Measurements from ENCODE around the gene S1PR4.
"Not testable (repeated sequence)": the region's sequence is repeated elsewhere in the genome, so short reads cannot be mapped to it uniquely, and the experiment has no call there.

S1PR4 gene

GRCh38 chr19:3196064-3196932 lies 17.7 kb downstream of the S1PR4 start:
- DNase-seq = no peak

DNA sequence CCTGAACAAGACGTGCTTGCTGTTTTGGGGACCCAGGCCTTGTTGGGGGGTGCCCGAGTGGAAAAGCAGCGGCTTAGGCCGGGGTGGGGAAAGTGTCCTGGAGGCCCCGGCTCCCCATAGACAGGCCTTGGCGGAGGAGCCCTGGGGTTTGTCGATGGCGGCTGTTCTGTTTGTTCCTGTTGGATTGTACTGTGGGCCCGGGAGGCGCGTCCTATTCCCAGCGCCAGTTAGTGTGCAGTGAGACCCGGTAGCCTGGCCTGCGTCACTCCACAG lies 18.3 kb downstream of the S1PR4 start:
- no peak for DNase-seq

GRCh38 chr19:3198901-3199700 lies 20.5 kb downstream of the S1PR4 start:
- no peak for DNase-seq

- DNase-seq = no peak
Observed at GRCh38 chr19:3201072-3201700, 22.6 kb downstream of the S1PR4 start.

DNA sequence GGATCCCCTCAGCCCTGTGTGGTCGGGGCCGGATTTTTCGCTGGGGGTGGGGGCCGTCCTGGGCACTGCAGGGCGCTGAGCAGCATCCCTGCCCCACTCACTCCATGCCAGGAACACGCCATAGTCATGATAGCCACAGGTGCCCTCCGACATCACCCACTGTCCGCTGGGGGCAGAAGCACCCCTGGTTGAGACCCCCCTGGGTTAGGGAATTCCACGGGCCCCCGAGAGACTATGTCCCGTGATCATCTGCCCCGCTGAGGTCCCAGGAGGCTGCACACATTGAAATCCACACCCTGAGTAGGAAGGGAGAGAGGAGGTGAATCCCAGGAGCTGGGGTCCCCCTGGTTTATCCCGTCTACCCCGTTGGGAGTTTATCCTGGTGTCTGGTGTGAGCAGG lies 23.3 kb downstream of the S1PR4 start:
- DNase-seq = no peak

DNA sequence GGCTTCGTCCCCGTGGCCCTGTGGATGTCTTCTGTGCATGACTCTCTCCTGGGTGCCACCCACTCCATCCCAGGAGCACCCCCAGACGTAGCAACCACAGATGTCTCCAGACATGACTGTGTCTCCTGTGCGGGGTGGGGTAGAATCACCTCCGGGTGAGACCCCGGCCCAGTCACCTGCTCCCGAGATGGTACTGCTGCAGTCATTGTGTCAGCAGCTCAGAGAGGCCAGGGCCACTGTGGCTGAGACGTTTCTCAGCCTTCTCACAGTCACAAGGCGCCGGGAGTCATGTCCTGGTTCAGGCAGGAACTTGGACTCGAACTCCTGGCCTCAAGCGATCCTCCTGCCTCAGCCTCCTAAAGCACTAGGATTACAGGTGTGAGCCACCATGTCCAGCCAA lies 23.8 kb downstream of the S1PR4 start:
- no peak for DNase-seq

DNA sequence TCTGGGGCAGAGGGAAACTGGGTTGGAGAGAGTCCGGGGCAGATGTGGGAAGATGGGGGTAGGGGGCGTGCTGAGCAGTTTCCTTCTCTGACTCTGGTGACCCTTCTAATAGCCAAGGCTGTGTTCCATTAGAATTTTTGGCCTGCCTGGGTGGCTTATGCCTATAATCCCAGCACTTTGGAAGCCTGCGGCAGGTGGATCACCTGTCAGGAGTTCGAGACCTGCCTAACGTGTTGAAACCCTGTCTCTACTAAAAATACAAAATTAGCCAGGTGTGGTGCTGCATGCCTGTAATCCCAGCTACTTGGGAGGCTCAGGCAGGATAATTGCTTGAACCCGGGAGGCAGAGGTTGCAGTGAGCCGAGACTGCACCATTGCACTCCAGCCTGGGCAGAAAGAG lies 24.3 kb downstream of the S1PR4 start:
- not testable (repeated sequence) for DNase-seq

GRCh38 chr19:3203805-3204645 lies 25.5 kb downstream of the S1PR4 start:
- no peak for DNase-seq

- no peak for DNase-seq
Observed at GRCh38 chr19:3204646-3205275, 26.2 kb downstream of the S1PR4 start.

GRCh38 chr19:3206216-3206953 lies 27.8 kb downstream of the S1PR4 start:
- DNase-seq = no peak

GRCh38 chr19:3207461-3208242 lies 29.1 kb downstream of the S1PR4 start:
- no peak for DNase-seq

GRCh38 chr19:3208317-3209207 lies 30.0 kb downstream of the S1PR4 start:
- no peak for DNase-seq

DNA sequence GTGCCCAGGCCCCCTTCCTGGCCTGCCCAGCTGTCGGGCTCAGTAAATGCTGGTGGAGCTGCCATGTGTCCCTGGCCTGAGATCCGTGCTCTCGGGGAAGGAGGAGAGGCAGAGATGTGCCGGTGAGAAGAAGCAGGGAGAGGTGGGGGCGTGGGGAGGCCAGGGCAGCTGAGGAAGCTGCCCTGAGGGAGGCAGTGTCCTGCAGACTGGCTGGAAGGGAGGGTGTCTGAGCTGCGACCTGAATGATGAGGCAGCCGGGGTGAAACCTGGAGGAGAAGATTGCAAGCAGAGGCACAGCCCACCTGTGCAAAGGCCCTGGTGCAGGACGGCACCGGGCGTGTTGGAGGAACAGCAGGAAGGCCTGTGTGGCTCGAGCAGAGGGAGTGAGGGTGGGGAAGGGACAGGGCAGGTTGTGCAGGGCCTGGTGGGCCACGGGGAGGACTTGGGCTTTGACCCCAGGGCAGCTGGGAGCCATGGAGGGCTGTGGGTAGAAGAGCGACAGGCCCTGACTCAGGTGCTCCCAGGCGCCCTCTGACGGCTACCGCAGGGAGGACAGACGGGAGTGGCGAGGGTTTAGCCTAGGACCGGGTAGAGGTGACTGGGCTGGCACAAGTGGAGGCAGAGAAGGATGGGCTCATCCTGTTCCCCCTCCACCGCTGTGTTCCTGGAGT lies 31.9 kb downstream of the S1PR4 start:
- DNase-seq = no peak

DNA sequence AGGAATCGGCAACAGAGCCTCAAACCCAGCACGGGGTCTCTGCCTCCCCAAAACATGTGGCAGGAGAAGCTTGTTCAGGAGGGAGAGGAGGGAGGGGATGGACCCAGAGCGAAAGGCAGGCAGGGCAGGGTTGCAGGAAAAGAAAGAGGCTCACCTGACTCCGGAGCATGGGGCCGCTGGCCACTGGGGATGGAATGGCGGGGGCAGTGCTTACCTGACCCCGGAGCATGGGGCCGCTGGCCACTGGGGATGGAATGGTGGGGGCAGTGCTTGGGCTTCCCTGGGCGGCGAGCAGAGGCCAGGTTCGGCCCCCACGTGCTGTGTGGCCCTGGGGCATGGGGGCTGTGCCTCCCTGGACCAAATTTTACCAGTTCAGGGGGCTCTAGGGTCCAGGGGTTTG lies 32.6 kb downstream of the S1PR4 start:
- no peak for DNase-seq

DNA sequence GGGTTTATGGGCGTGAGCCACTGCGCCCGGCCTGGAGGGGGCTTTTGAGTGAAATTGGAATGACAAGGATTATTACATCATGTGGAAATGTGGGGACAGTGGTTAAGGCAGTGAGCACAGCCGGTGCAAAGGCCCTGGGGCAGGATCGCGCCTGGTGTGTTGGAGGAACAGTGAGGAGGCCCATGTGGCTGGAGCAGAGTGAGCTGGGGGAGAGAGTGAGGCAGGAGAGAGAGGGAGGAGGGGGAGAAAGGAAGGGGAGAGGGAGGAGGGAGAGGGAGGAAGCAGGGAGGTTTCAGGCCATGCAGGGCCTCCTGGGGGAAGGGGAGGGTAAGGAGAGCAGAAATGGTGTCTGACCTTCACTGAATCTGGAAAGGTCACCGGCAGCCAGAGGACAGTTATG lies 34.6 kb downstream of the S1PR4 start:
- DNase-seq = no peak

DNA sequence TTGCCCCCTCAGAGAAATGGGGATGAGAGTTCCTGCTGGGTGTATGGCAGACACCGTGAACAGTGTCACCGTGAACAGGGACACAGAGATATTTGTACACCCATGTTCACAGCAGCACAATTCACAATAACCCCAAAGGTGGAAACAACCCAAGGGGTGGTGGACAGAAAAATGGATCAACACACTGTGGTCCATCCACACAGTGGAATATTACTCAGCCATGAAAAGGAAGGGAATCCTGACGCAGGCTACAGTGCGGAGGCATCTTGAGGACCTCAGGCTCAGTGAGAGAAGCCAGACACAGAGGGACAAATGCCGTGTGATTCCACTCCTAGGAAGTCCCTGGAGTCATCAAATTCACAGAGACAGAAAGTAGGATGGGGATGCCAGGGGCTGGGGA lies 38.3 kb downstream of the S1PR4 start:
- no peak for DNase-seq

GRCh38 chr19:3220576-3220975 lies 42.0 kb downstream of the S1PR4 start:
- DNase-seq = no peak

DNA sequence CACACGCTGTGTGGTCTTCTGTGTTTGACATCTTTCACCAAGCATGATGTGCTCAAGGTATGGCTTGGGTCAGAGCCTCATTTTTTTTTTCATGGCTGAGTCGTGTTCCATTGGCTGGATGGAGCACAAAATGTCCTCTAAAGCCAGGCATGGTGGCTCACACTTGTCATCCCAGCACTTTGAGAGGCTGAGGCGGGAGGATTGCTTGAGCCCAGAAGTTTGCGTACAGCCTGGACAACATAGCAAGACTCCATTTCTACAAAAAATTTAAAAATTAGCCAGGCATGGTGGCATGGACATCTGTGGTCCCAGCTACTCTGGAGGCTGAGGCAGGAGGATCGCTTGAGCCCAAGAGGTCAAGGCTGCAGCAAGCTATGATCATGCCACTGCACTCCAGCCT lies 43.0 kb downstream of the S1PR4 start:
- not testable (repeated sequence) for DNase-seq

GRCh38 chr19:3222709-3223108 lies 44.1 kb downstream of the S1PR4 start:
- DNase-seq = no peak
